Amniotic epithelial cell (primary cell): ENCODE data around the gene DPYD.

Experiments used
- DNase-seq: peaks from one replicate; pipeline ENCODE4 v3.0.0-alpha.2; 2010; ENCODE audit warnings: low read depth

The DPYD gene

GRCh38 chr1:97202481-97203380 is 718.1 kb downstream of the DPYD start:
- DNase-seq = no peak

GRCh38 chr1:97201641-97202040 is 719.2 kb downstream of the DPYD start:
- DNase-seq = no peak

- DNase-seq = no peak
Measured at GRCh38 chr1:97200595-97200994, 720.2 kb downstream of the DPYD start.

GRCh38 chr1:97196825-97197516 is 723.9 kb downstream of the DPYD start:
- DNase-seq = no peak

GRCh38 chr1:97192872-97193572 is 727.8 kb downstream of the DPYD start:
- peak; percentile 98 for DNase-seq

GRCh38 chr1:97190326-97190725 is 730.5 kb downstream of the DPYD start:
- DNase-seq = peak; percentile 62

- peak; percentile 23 for DNase-seq
Measured at GRCh38 chr1:97186381-97186780, 734.5 kb downstream of the DPYD start.

GRCh38 chr1:97174039-97174704 is 746.7 kb downstream of the DPYD start:
- DNase-seq = no peak

- no peak for DNase-seq
Measured at GRCh38 chr1:97170300-97170699, 750.5 kb downstream of the DPYD start.

GRCh38 chr1:97168056-97168455 is 752.8 kb downstream of the DPYD start:
- DNase-seq = no peak

GRCh38 chr1:97167246-97167645 is 753.6 kb downstream of the DPYD start:
- DNase-seq = no peak

GRCh38 chr1:97166626-97167025 is 754.2 kb downstream of the DPYD start:
- DNase-seq = no peak

- no peak for DNase-seq
Measured at GRCh38 chr1:97164276-97164639, 756.6 kb downstream of the DPYD start.

- no peak for DNase-seq
Measured at GRCh38 chr1:97163591-97164275, 757.1 kb downstream of the DPYD start.

GRCh38 chr1:97160818-97161217 is 760.0 kb downstream of the DPYD start:
- DNase-seq = peak; percentile 11

GRCh38 chr1:97159342-97159741 is 761.5 kb downstream of the DPYD start:
- DNase-seq = no peak

- no peak for DNase-seq
Measured at GRCh38 chr1:97158691-97159096, 762.1 kb downstream of the DPYD start.

GRCh38 chr1:97157991-97158390 is 762.8 kb downstream of the DPYD start:
- DNase-seq = no peak

GRCh38 chr1:97151651-97152050 is 769.2 kb downstream of the DPYD start:
- no peak for DNase-seq

GRCh38 chr1:97145321-97145956 is 775.4 kb downstream of the DPYD start:
- DNase-seq = peak; percentile 65

- DNase-seq = peak; percentile 61
Measured at GRCh38 chr1:97144527-97144926, 776.3 kb downstream of the DPYD start.
